ENCODE measurements around the gene SCRN1.
A peak's percentile ranks its signal among the peaks of the same experiment; 100 is the strongest.

The SCRN1 gene

GRCh38 chr7:29886827-29887226, 102.8 kb downstream of the SCRN1 start:
- DNase-seq, result no peak

- no peak for DNase-seq
These were observed 104.0 kb downstream of the SCRN1 start for GRCh38 chr7:29885626-29886025.

GRCh38 chr7:29884399-29885272, 105.0 kb downstream of the SCRN1 start:
- no peak for DNase-seq

- no peak for DNase-seq
These were observed 105.9 kb downstream of the SCRN1 start for GRCh38 chr7:29883462-29884398.

- no peak for DNase-seq
These were observed 107.1 kb downstream of the SCRN1 start for GRCh38 chr7:29882481-29882880.

GRCh38 chr7:29881724-29882123, 107.9 kb downstream of the SCRN1 start:
- DNase-seq, result no peak

- no peak for DNase-seq
These were observed 110.0 kb downstream of the SCRN1 start for GRCh38 chr7:29879609-29880008.

- DNase-seq, result peak; percentile 11
These were observed 111.4 kb downstream of the SCRN1 start for GRCh38 chr7:29878081-29878688.

- no peak for DNase-seq
These were observed 112.4 kb downstream of the SCRN1 start for GRCh38 chr7:29877196-29877595.

GRCh38 chr7:29875741-29876140, 113.9 kb downstream of the SCRN1 start:
- DNase-seq, result no peak

- no peak for DNase-seq
These were observed 115.8 kb downstream of the SCRN1 start for GRCh38 chr7:29873644-29874294.

- DNase-seq, result no peak
These were observed 117.7 kb downstream of the SCRN1 start for GRCh38 chr7:29871787-29872398.

Data from midbrain (tissue), 1 donor.